ENCODE results near the gene TAP1. TPM values are rescaled to one million over a fixed set of nuclear protein-coding genes. Genes with fewer than 3 reads are reported as not detected.
"Not testable (repeated sequence)": the region's sequence is repeated elsewhere in the genome, so short reads cannot be mapped to it uniquely, and the experiment has no call there.

TAP1 gene
- 284 and 290 TPM in 2 replicates for total RNA-seq

GRCh38 chr6:32853541-32854375, at the start of gene TAP1, which contains the start of gene PSMB9:
TSS of gene TAP1 (minus strand) at chr6:32853704. CDS start at chr6:32853636, 68 bp downstream.
TSS of gene PSMB9 (plus strand) at chr6:32854192. CDS start at chr6:32854230, 38 bp downstream.
- Mint-ChIP-seq H3K4me3 (peak within 1 kb of the TSS; percentile 98), H3K36me3 (ENCODE audit: low read depth) (peaks cover 79% of the 10 kb centered on the region), H3K27me3 (ENCODE audit: insufficient read depth) (no peaks in the 10 kb centered on the region), H3K4me1 (ENCODE audit: low read depth) (peaks cover 71% of the 10 kb centered on the region), H3K9me3 (no peaks in the 10 kb centered on the region), H3K27ac (peak within 1 kb of the TSS; percentile 99)
- peak; percentile 92 for DNase-seq (ENCODE audit: low spot score)
- intact Hi-C loops (cut with micrococcal nuclease), result loop anchor here (1.0 to 10.0 kb wide), 13 partner anchors 9 to 1281 kb away; partner anchors contain the start of genes AGPAT1, ATF6B, HLA-DQB1 and HSPA1A

GRCh38 chr6:32895006-32895345, 41.5 kb upstream of the TAP1 start:
- H3K4me3 Mint-ChIP-seq, result peak overlapping the region; percentile 99
- H3K36me3 Mint-ChIP-seq (ENCODE audit: low read depth), result peaks cover 8% of the 10 kb centered on the region
- peaks cover 48% of the 10 kb centered on the region for H3K4me1 Mint-ChIP-seq (ENCODE audit: low read depth)
- H3K9me3 Mint-ChIP-seq, result no peaks in the 10 kb centered on the region
- peak overlapping the region; percentile 41 for H3K27ac Mint-ChIP-seq
- no peak for DNase-seq (ENCODE audit: low spot score)
- intact Hi-C loops (cut with micrococcal nuclease), result loop anchor here (2.0 kb wide), 4 partner anchors 56 to 354 kb away; partner anchors contain the start of genes RXRB, SLC39A7 and TAP2
- H3K27me3 Mint-ChIP-seq (ENCODE audit: insufficient read depth), result peaks cover 10% of the 10 kb centered on the region

- no peaks in the 10 kb centered on the region for H3K9me3 Mint-ChIP-seq
- intact Hi-C loops (cut with micrococcal nuclease), result loop anchor here (1.0 to 5.0 kb wide), 11 partner anchors 9 to 354 kb away; partner anchors contain the start of genes BRD2, HLA-DMA, HLA-DMB and HLA-DPB1
- H3K36me3 Mint-ChIP-seq (ENCODE audit: low read depth), result peaks cover 8% of the 10 kb centered on the region
- H3K4me3 Mint-ChIP-seq, result peak overlapping the region; percentile 99
- DNase-seq (ENCODE audit: low spot score), result peak; percentile 95
- H3K27ac Mint-ChIP-seq, result peak overlapping the region; percentile 92
- peaks cover 12% of the 10 kb centered on the region for H3K27me3 Mint-ChIP-seq (ENCODE audit: insufficient read depth)
- peaks cover 48% of the 10 kb centered on the region for H3K4me1 Mint-ChIP-seq (ENCODE audit: low read depth)
These were observed 40.8 kb upstream of the TAP1 start for GRCh38 chr6:32894085-32895005.

GRCh38 chr6:32890831-32891230, 37.3 kb upstream of the TAP1 start:
- Mint-ChIP-seq H3K27ac (no peak overlapping the region), H3K9me3 (no peaks in the 10 kb centered on the region), H3K27me3 (ENCODE audit: insufficient read depth) (peaks cover 15% of the 10 kb centered on the region), H3K4me3 (no peak overlapping the region), H3K36me3 (ENCODE audit: low read depth) (no peaks in the 10 kb centered on the region), H3K4me1 (ENCODE audit: low read depth) (peaks cover 23% of the 10 kb centered on the region)
- intact Hi-C loops (cut with micrococcal nuclease), result loop anchor here (5.0 kb wide), 1 partner anchor 186 kb away; the partner anchor contains the start of gene HLA-DPB1
- no peak for DNase-seq (ENCODE audit: low spot score)

GRCh38 chr6:32889533-32889932, 36.0 kb upstream of the TAP1 start:
- Mint-ChIP-seq H3K27me3 (ENCODE audit: insufficient read depth) (peaks cover 17% of the 10 kb centered on the region), H3K36me3 (ENCODE audit: low read depth) (no peaks in the 10 kb centered on the region), H3K4me1 (ENCODE audit: low read depth) (peaks cover 11% of the 10 kb centered on the region), H3K27ac (no peak overlapping the region), H3K4me3 (no peak overlapping the region), H3K9me3 (no peaks in the 10 kb centered on the region)
- DNase-seq (ENCODE audit: low spot score), result no peak
- intact Hi-C loops (cut with micrococcal nuclease), result no loop called here

GRCh38 chr6:32888576-32888975, 35.1 kb upstream of the TAP1 start:
- H3K27me3 Mint-ChIP-seq (ENCODE audit: insufficient read depth), result peaks cover 17% of the 10 kb centered on the region
- no peak overlapping the region for H3K4me3 Mint-ChIP-seq
- H3K36me3 Mint-ChIP-seq (ENCODE audit: low read depth), result no peaks in the 10 kb centered on the region
- DNase-seq (ENCODE audit: low spot score), result no peak
- peaks cover 4% of the 10 kb centered on the region for H3K4me1 Mint-ChIP-seq (ENCODE audit: low read depth)
- intact Hi-C loops (cut with micrococcal nuclease), result no loop called here
- no peaks in the 10 kb centered on the region for H3K9me3 Mint-ChIP-seq
- no peak overlapping the region for H3K27ac Mint-ChIP-seq

GRCh38 chr6:32887616-32888015, 34.1 kb upstream of the TAP1 start:
- Mint-ChIP-seq H3K4me1 (ENCODE audit: low read depth) (no peaks in the 10 kb centered on the region), H3K27ac (no peak overlapping the region), H3K27me3 (ENCODE audit: insufficient read depth) (peaks cover 17% of the 10 kb centered on the region), H3K4me3 (no peak overlapping the region), H3K9me3 (no peaks in the 10 kb centered on the region), H3K36me3 (ENCODE audit: low read depth) (no peaks in the 10 kb centered on the region)
- DNase-seq (ENCODE audit: low spot score), result no peak
- intact Hi-C loops (cut with micrococcal nuclease), result no loop called here

- no peak overlapping the region for H3K4me3 Mint-ChIP-seq
- no peak overlapping the region for H3K27ac Mint-ChIP-seq
- no peaks in the 10 kb centered on the region for H3K4me1 Mint-ChIP-seq (ENCODE audit: low read depth)
- intact Hi-C loops (cut with micrococcal nuclease), result no loop called here
- no peak for DNase-seq (ENCODE audit: low spot score)
- H3K9me3 Mint-ChIP-seq, result no peaks in the 10 kb centered on the region
- H3K36me3 Mint-ChIP-seq (ENCODE audit: low read depth), result peaks cover under 1% of the 10 kb centered on the region
- peaks cover 17% of the 10 kb centered on the region for H3K27me3 Mint-ChIP-seq (ENCODE audit: insufficient read depth)
These were observed 33.3 kb upstream of the TAP1 start for GRCh38 chr6:32886681-32887383.

GRCh38 chr6:32885698-32886286, 32.3 kb upstream of the TAP1 start:
- intact Hi-C loops (cut with micrococcal nuclease), result loop anchor here (1.0 kb wide), 6 partner anchors 9 to 99 kb away; partner anchors contain the start of gene HLA-DMA
- Mint-ChIP-seq H3K9me3 (no peaks in the 10 kb centered on the region), H3K4me1 (ENCODE audit: low read depth) (no peaks in the 10 kb centered on the region), H3K36me3 (ENCODE audit: low read depth) (peaks cover 5% of the 10 kb centered on the region), H3K27me3 (ENCODE audit: insufficient read depth) (peaks cover 13% of the 10 kb centered on the region), H3K4me3 (no peak overlapping the region), H3K27ac (no peak overlapping the region)
- no peak for DNase-seq (ENCODE audit: low spot score)

GRCh38 chr6:32883789-32884188, 30.3 kb upstream of the TAP1 start:
- intact Hi-C loops (cut with micrococcal nuclease), result loop anchor here (5.0 kb wide), 1 partner anchor 199 kb away; no protein-coding TSS in a partner anchor
- H3K27me3 Mint-ChIP-seq (ENCODE audit: insufficient read depth), result peaks cover 5% of the 10 kb centered on the region

GRCh38 chr6:32882879-32883250, 29.4 kb upstream of the TAP1 start:
- Mint-ChIP-seq H3K36me3 (ENCODE audit: low read depth) (peaks cover 13% of the 10 kb centered on the region), H3K9me3 (no peaks in the 10 kb centered on the region)
- intact Hi-C loops (cut with micrococcal nuclease), result loop anchor here (5.0 kb wide), 1 partner anchor 199 kb away; no protein-coding TSS in a partner anchor

More at GRCh38 chr6:32883789-32884188, 30.3 kb upstream of the TAP1 start:
- no peak overlapping the region for H3K27ac Mint-ChIP-seq
- no peaks in the 10 kb centered on the region for H3K9me3 Mint-ChIP-seq
- H3K4me1 Mint-ChIP-seq (ENCODE audit: low read depth), result no peaks in the 10 kb centered on the region
- no peak overlapping the region for H3K4me3 Mint-ChIP-seq
- DNase-seq (ENCODE audit: low spot score), result no peak
- peaks cover 13% of the 10 kb centered on the region for H3K36me3 Mint-ChIP-seq (ENCODE audit: low read depth)

GRCh38 chr6:32880962-32881361, 27.5 kb upstream of the TAP1 start:
- intact Hi-C loops (cut with micrococcal nuclease), result loop anchor here (5.0 kb wide), 1 partner anchor 201 kb away; no protein-coding TSS in a partner anchor
- peaks cover 14% of the 10 kb centered on the region for H3K36me3 Mint-ChIP-seq (ENCODE audit: low read depth)
- not testable (repeated sequence) for H3K9me3 Mint-ChIP-seq; H3K4me1 Mint-ChIP-seq (ENCODE audit: low read depth); H3K27me3 Mint-ChIP-seq (ENCODE audit: insufficient read depth); H3K27ac Mint-ChIP-seq; DNase-seq (ENCODE audit: low spot score); H3K4me3 Mint-ChIP-seq

More at GRCh38 chr6:32882879-32883250, 29.4 kb upstream of the TAP1 start:
- DNase-seq (ENCODE audit: low spot score), result no peak
- H3K27me3 Mint-ChIP-seq (ENCODE audit: insufficient read depth), result peaks cover 3% of the 10 kb centered on the region
- H3K4me3 Mint-ChIP-seq, result no peak overlapping the region
- H3K4me1 Mint-ChIP-seq (ENCODE audit: low read depth), result no peaks in the 10 kb centered on the region
- no peak overlapping the region for H3K27ac Mint-ChIP-seq

Measured in activated T-helper 1 cell treated with anti-CD3 and anti-CD28 coated beads, Interleukin-12 subunit alpha, Interleukin-12 subunit beta, Interleukin-2, Interleukin-4 antibody, amounts not matched to agents 30 ng/mL and 10 ng/mL and 1 ng/mL, durations not matched to agents 14 hours and 24 hours and 36 hours (primary cell).